ENCODE data around the gene PSMB7. TPM values are rescaled to one million over a fixed set of nuclear protein-coding genes. Genes with fewer than 3 reads are reported as not detected.
A peak's percentile ranks its signal among the peaks of the same experiment; 100 is the strongest.

Gene PSMB7
- total RNA-seq, 1 donor, result 143 TPM

- TF ChIP-seq, protein P1, sequence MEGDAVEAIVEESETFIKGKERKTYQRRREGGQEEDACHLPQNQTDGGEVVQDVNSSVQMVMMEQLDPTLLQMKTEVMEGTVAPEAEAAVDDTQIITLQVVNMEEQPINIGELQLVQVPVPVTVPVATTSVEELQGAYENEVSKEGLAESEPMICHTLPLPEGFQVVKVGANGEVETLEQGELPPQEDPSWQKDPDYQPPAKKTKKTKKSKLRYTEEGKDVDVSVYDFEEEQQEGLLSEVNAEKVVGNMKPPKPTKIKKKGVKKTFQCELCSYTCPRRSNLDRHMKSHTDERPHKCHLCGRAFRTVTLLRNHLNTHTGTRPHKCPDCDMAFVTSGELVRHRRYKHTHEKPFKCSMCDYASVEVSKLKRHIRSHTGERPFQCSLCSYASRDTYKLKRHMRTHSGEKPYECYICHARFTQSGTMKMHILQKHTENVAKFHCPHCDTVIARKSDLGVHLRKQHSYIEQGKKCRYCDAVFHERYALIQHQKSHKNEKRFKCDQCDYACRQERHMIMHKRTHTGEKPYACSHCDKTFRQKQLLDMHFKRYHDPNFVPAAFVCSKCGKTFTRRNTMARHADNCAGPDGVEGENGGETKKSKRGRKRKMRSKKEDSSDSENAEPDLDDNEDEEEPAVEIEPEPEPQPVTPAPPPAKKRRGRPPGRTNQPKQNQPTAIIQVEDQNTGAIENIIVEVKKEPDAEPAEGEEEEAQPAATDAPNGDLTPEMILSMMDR (IDR thresholded peaks at IDR 0.05; ENCODE audit: insufficient read depth, low read depth, low read length), result no peak
- DNase-seq (ENCODE audit: low read depth), result no peak
- H3K4me3 ChIP-seq (ENCODE audit: low read depth, low read length), result no peak overlapping the region
Measured at GRCh38 chr9:124412228-124412575, 3.0 kb downstream of the PSMB7 start.

- no peak overlapping the region for H3K4me3 ChIP-seq (ENCODE audit: low read depth, low read length)
- peak; percentile 86 for DNase-seq (ENCODE audit: low read depth)
- TF ChIP-seq, protein P1 (IDR thresholded peaks at IDR 0.05; ENCODE audit: insufficient read depth, low read depth, low read length), result no peak
Measured at GRCh38 chr9:124411514-124412227, 3.6 kb downstream of the PSMB7 start.

DNA sequence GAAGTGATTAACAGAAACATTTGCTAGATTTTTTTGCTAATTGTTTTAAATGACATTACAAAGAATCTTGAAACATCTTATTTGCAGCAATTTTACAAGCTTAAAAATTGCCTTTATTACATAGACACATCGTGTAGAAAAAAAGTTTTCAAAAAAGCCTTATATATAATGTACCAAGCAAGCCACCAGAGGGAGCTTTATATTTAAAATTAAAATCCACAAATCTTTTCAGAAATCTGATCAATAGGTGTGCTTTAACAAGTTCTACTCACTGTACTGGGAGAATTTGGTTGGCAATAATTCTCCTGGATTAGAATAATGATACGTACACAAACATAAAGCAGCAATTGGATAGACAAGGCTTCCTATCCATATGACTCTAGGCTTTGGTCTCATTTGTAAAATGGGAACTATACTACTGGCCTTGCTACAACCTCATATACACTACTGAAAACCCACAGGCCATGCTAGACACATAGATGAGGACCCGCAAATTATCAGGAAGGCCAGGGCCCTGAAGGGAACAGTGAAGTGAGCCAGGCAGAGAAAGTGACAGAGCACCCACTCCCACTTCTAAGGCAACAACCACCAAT, 4.8 kb downstream of the PSMB7 start:
- TF ChIP-seq, protein P1 (IDR thresholded peaks at IDR 0.05; ENCODE audit: insufficient read depth, low read depth, low read length), result peak; percentile 39
- H3K4me3 ChIP-seq (ENCODE audit: low read depth, low read length), result no peak overlapping the region
- DNase-seq (ENCODE audit: low read depth), result no peak

DNA sequence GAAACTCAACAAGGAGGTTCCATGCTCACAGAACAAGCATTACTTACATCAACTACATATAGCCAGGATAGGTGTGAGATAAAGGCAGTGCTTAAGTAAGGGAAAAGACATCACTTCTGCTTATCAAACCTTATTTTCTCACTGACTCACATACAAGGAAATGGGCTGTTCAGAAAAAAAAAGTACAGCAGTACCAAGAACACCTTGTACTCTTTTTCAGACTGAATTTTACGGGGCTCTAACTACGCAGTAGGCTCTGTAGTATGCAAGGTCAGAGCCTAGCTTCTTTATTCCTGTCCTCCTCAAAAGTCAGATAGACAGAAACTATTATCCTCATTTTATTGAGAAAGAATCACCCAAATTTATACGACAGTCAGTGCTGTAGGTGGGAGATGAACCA, 5.8 kb downstream of the PSMB7 start:
- H3K4me3 ChIP-seq (ENCODE audit: low read depth, low read length), result no peak overlapping the region
- no peak for DNase-seq (ENCODE audit: low read depth)
- TF ChIP-seq, protein P1 (IDR thresholded peaks at IDR 0.05; ENCODE audit: insufficient read depth, low read depth, low read length), result no peak

GRCh38 chr9:124403246-124403645, 12.0 kb downstream of the PSMB7 start:
- DNase-seq (ENCODE audit: low read depth), result no peak
- TF ChIP-seq, protein P1 (IDR thresholded peaks at IDR 0.05; ENCODE audit: insufficient read depth, low read depth, low read length), result no peak
- no peak overlapping the region for H3K4me3 ChIP-seq (ENCODE audit: low read depth, low read length)

DNA sequence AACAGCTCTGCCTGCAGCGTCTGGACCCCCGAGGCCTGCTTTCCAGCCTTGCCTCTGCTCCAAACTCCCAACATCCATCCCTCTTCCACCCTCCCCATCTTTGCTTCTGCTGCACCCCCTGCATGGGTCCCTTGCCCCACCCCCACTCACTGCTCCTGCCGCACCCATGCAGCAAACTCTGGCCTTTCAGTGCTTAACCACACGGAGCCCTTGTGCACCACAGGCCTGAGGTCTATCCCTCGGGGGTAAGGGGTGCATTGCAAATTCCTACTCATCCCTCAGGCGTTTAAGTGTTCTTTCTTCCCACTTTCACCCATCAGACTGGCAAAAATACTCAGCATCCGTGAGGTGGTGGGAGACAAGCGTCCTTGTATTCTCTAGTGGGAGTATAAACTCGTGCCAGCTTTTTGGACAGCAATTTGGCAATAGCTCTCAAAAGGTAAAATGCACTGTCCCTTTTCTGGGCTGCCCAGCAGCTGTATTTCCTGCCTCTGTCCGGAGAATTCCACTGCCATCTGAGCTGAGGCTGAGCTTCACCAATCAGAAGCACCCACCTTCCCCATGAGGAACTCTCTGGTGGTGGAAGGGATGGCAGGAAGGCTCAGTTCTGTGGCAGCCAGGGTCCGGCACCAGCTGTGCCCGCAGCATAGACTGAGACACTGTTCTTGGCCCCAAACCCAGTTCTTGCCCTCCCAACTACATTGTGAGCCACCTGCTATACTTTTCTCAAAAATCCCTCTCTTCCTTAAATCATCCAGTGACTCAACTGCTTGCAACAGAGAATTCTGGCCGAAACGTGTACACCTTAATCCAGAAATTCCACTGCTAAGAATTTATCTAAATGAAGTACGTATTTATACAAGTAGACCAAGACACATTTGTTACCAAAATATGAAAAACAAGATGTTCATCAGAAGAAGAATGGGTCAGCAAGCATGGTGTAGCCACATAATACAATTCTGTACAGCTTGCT, 15.0 kb downstream of the PSMB7 start:
- H3K4me3 ChIP-seq (ENCODE audit: low read depth, low read length), result no peak overlapping the region
- TF ChIP-seq, protein P1 (IDR thresholded peaks at IDR 0.05; ENCODE audit: insufficient read depth, low read depth, low read length), result no peak
- no peak for DNase-seq (ENCODE audit: low read depth)

Data from fibroblast of villous mesenchyme (primary cell).